ENCODE measurements around the gene SLC9A2.

SLC9A2 gene

GRCh38 chr2:102621630-102622029 lies 2.3 kb downstream of the SLC9A2 start:
- no peaks in the 10 kb centered on the region for H3K36me3 ChIP-seq (ENCODE audit: insufficient read depth, low read length)
- H3K9ac ChIP-seq (ENCODE audit: low read depth, low read length) = no peak overlapping the region
- H3K4me1 ChIP-seq (ENCODE audit: insufficient read depth, low read length) = peaks cover 10% of the 10 kb centered on the region; the same call in 1 of the 2 replicates
- H3K9me3 ChIP-seq (ENCODE audit: insufficient read depth, low read depth, low read length) = no peaks in the 10 kb centered on the region
- H3K27ac ChIP-seq (ENCODE audit: low read depth, low read length) = no peak overlapping the region
- H3K4me3 ChIP-seq (ENCODE audit: low read length) = no peak overlapping the region
- peaks cover 70% of the 10 kb centered on the region for H3K27me3 ChIP-seq (ENCODE audit: insufficient read depth, low read length)
- 80% methylated on average over 4 of the region's 4 CpGs for WGBS

- H3K9me3 ChIP-seq (ENCODE audit: insufficient read depth, low read depth, low read length) = no peaks in the 10 kb centered on the region
- no peak overlapping the region for H3K4me3 ChIP-seq (ENCODE audit: low read length)
- WGBS = 92% methylated on average over 3 of the region's 3 CpGs
- H3K36me3 ChIP-seq (ENCODE audit: insufficient read depth, low read length) = no peaks in the 10 kb centered on the region
- H3K4me1 ChIP-seq (ENCODE audit: insufficient read depth, low read length) = peaks cover 10% of the 10 kb centered on the region; the same call in 1 of the 2 replicates
- H3K27me3 ChIP-seq (ENCODE audit: insufficient read depth, low read length) = peaks cover 60% of the 10 kb centered on the region
- H3K9ac ChIP-seq (ENCODE audit: low read depth, low read length) = no peak overlapping the region
- H3K27ac ChIP-seq (ENCODE audit: low read depth, low read length) = no peak overlapping the region
Observed at GRCh38 chr2:102622646-102623045, 3.3 kb downstream of the SLC9A2 start.

- WGBS = no CpG with 5 or more reads among the region's 4 CpGs
- H3K27me3 ChIP-seq (ENCODE audit: insufficient read depth, low read length) = no peaks in the 10 kb centered on the region
Observed at GRCh38 chr2:102630458-102630857, 11.1 kb downstream of the SLC9A2 start.

GRCh38 chr2:102632380-102633175 lies 13.2 kb downstream of the SLC9A2 start:
- 100% methylated on average over 1 of the region's 4 CpGs for WGBS
- H3K4me3 ChIP-seq (ENCODE audit: low read length) = no peak overlapping the region
- H3K27ac ChIP-seq (ENCODE audit: low read depth, low read length) = no peak overlapping the region
- peaks cover 8% of the 10 kb centered on the region; the same call in 1 of the 2 replicates for H3K4me1 ChIP-seq (ENCODE audit: insufficient read depth, low read length)
- no peak overlapping the region for H3K9ac ChIP-seq (ENCODE audit: low read depth, low read length)
- H3K9me3 ChIP-seq (ENCODE audit: insufficient read depth, low read depth, low read length) = no peaks in the 10 kb centered on the region
- no peaks in the 10 kb centered on the region; the same call in 1 of the 2 replicates for H3K27me3 ChIP-seq (ENCODE audit: insufficient read depth, low read length)
- no peaks in the 10 kb centered on the region for H3K36me3 ChIP-seq (ENCODE audit: insufficient read depth, low read length)

More at GRCh38 chr2:102630458-102630857, 11.1 kb downstream of the SLC9A2 start:
- no peaks in the 10 kb centered on the region for H3K36me3 ChIP-seq (ENCODE audit: insufficient read depth, low read length)
- no peak overlapping the region for H3K27ac ChIP-seq (ENCODE audit: low read depth, low read length)
- H3K9me3 ChIP-seq (ENCODE audit: insufficient read depth, low read depth, low read length) = no peaks in the 10 kb centered on the region
- no peak overlapping the region for H3K4me3 ChIP-seq (ENCODE audit: low read length)
- H3K9ac ChIP-seq (ENCODE audit: low read depth, low read length) = no peak overlapping the region
- peaks cover 8% of the 10 kb centered on the region; the same call in 1 of the 2 replicates for H3K4me1 ChIP-seq (ENCODE audit: insufficient read depth, low read length)

GRCh38 chr2:102634831-102635241 lies 15.5 kb downstream of the SLC9A2 start:
- H3K36me3 ChIP-seq (ENCODE audit: insufficient read depth, low read length) = no peaks in the 10 kb centered on the region
- H3K27me3 ChIP-seq (ENCODE audit: insufficient read depth, low read length) = no peaks in the 10 kb centered on the region; the same call in 1 of the 2 replicates
- no peak overlapping the region for H3K27ac ChIP-seq (ENCODE audit: low read depth, low read length)
- H3K9ac ChIP-seq (ENCODE audit: low read depth, low read length) = no peak overlapping the region
- H3K9me3 ChIP-seq (ENCODE audit: insufficient read depth, low read depth, low read length) = no peaks in the 10 kb centered on the region
- H3K4me1 ChIP-seq (ENCODE audit: insufficient read depth, low read length) = peaks cover 8% of the 10 kb centered on the region; the same call in 1 of the 2 replicates
- H3K4me3 ChIP-seq (ENCODE audit: low read length) = no peak overlapping the region
- WGBS = 92% methylated on average over 6 of the region's 6 CpGs

GRCh38 chr2:102635317-102635716 lies 16.0 kb downstream of the SLC9A2 start:
- Histone ChIP-seq H3K27ac (ENCODE audit: low read depth, low read length) (no peak overlapping the region), H3K9me3 (ENCODE audit: insufficient read depth, low read depth, low read length) (no peaks in the 10 kb centered on the region), H3K4me3 (ENCODE audit: low read length) (no peak overlapping the region), H3K9ac (ENCODE audit: low read depth, low read length) (no peak overlapping the region), H3K4me1 (ENCODE audit: insufficient read depth, low read length) (peaks cover 8% of the 10 kb centered on the region; the same call in 1 of the 2 replicates), H3K27me3 (ENCODE audit: insufficient read depth, low read length) (no peaks in the 10 kb centered on the region; the same call in 1 of the 2 replicates), H3K36me3 (ENCODE audit: insufficient read depth, low read length) (no peaks in the 10 kb centered on the region)
- WGBS = 93% methylated on average over 5 of the region's 7 CpGs

GRCh38 chr2:102636283-102636907 lies 17.0 kb downstream of the SLC9A2 start:
- no peak overlapping the region for H3K27ac ChIP-seq (ENCODE audit: low read depth, low read length)
- H3K27me3 ChIP-seq (ENCODE audit: insufficient read depth, low read length) = no peaks in the 10 kb centered on the region; the same call in 1 of the 2 replicates
- H3K36me3 ChIP-seq (ENCODE audit: insufficient read depth, low read length) = no peaks in the 10 kb centered on the region
- no peak overlapping the region for H3K4me3 ChIP-seq (ENCODE audit: low read length)
- WGBS = 86% methylated on average over 5 of the region's 5 CpGs
- no peak overlapping the region for H3K9ac ChIP-seq (ENCODE audit: low read depth, low read length)
- peaks cover 8% of the 10 kb centered on the region; the same call in 1 of the 2 replicates for H3K4me1 ChIP-seq (ENCODE audit: insufficient read depth, low read length)
- no peaks in the 10 kb centered on the region for H3K9me3 ChIP-seq (ENCODE audit: insufficient read depth, low read depth, low read length)

- Histone ChIP-seq H3K9ac (ENCODE audit: low read depth, low read length) (no peak overlapping the region), H3K36me3 (ENCODE audit: insufficient read depth, low read length) (no peaks in the 10 kb centered on the region), H3K27me3 (ENCODE audit: insufficient read depth, low read length) (no peaks in the 10 kb centered on the region; the same call in 1 of the 2 replicates), H3K4me3 (ENCODE audit: low read length) (no peak overlapping the region), H3K27ac (ENCODE audit: low read depth, low read length) (no peak overlapping the region), H3K4me1 (ENCODE audit: insufficient read depth, low read length) (peaks cover 7% of the 10 kb centered on the region; the same call in 1 of the 2 replicates), H3K9me3 (ENCODE audit: insufficient read depth, low read depth, low read length) (no peaks in the 10 kb centered on the region)
- WGBS = 89% methylated on average over 4 of the region's 4 CpGs
Observed at GRCh38 chr2:102637358-102637757, 18.0 kb downstream of the SLC9A2 start.

- Histone ChIP-seq H3K9me3 (ENCODE audit: insufficient read depth, low read depth, low read length) (no peaks in the 10 kb centered on the region), H3K4me3 (ENCODE audit: low read length) (no peak overlapping the region), H3K27me3 (ENCODE audit: insufficient read depth, low read length) (no peaks in the 10 kb centered on the region; the same call in 1 of the 2 replicates), H3K4me1 (ENCODE audit: insufficient read depth, low read length) (no peaks in the 10 kb centered on the region), H3K9ac (ENCODE audit: low read depth, low read length) (no peak overlapping the region), H3K36me3 (ENCODE audit: insufficient read depth, low read length) (no peaks in the 10 kb centered on the region), H3K27ac (ENCODE audit: low read depth, low read length) (no peak overlapping the region)
- WGBS = 92% methylated on average over 2 of the region's 2 CpGs
Observed at GRCh38 chr2:102639429-102639828, 20.1 kb downstream of the SLC9A2 start.

- Histone ChIP-seq H3K4me3 (ENCODE audit: low read length) (no peak overlapping the region), H3K9me3 (ENCODE audit: insufficient read depth, low read depth, low read length) (no peaks in the 10 kb centered on the region), H3K4me1 (ENCODE audit: insufficient read depth, low read length) (no peaks in the 10 kb centered on the region), H3K27ac (ENCODE audit: low read depth, low read length) (no peak overlapping the region), H3K9ac (ENCODE audit: low read depth, low read length) (no peak overlapping the region), H3K36me3 (ENCODE audit: insufficient read depth, low read length) (no peaks in the 10 kb centered on the region), H3K27me3 (ENCODE audit: insufficient read depth, low read length) (no peaks in the 10 kb centered on the region)
- 91% methylated on average over 2 of the region's 2 CpGs for WGBS
Observed at GRCh38 chr2:102652126-102652525, 32.8 kb downstream of the SLC9A2 start.

- Histone ChIP-seq H3K4me1 (ENCODE audit: insufficient read depth, low read length) (no peaks in the 10 kb centered on the region), H3K27ac (ENCODE audit: low read depth, low read length) (no peak overlapping the region), H3K9ac (ENCODE audit: low read depth, low read length) (no peak overlapping the region), H3K27me3 (ENCODE audit: insufficient read depth, low read length) (no peaks in the 10 kb centered on the region), H3K4me3 (ENCODE audit: low read length) (no peak overlapping the region), H3K36me3 (ENCODE audit: insufficient read depth, low read length) (no peaks in the 10 kb centered on the region), H3K9me3 (ENCODE audit: insufficient read depth, low read depth, low read length) (no peaks in the 10 kb centered on the region)
- WGBS = 84% methylated on average over 7 of the region's 7 CpGs
Observed at GRCh38 chr2:102657770-102658169, 38.4 kb downstream of the SLC9A2 start.
